ENCODE measurements around the gene SYNPO2L. TPM values are rescaled to one million over a fixed set of nuclear protein-coding genes. Genes with fewer than 3 reads are reported as not detected.

Gene SYNPO2L
- total RNA-seq, 1 experiment from 2014 or later, result 0.16 TPM

GRCh38 chr10:73627300-73627699, 28.5 kb downstream of the SYNPO2L start:
- no peaks in the 10 kb centered on the region for H3K9me3 Mint-ChIP-seq (ENCODE audit: unreplicated experiment)
- Histone ChIP-seq H3K27me3 (replicated peaks; ENCODE audit: control insufficient read depth, insufficient read depth, low read length) (no peaks in the 10 kb centered on the region), H3K4me1 (peaks cover 9% of the 10 kb centered on the region), H3K36me3 (ENCODE audit: control insufficient read depth, insufficient read depth, low read length) (no peaks in the 10 kb centered on the region), H3K9me3 (no peaks in the 10 kb centered on the region), H3K4me3 (ENCODE audit: low read depth, low read length) (no peak overlapping the region)
- POLR2A ChIA-PET, result interaction anchor here (0.7 kb wide), 1 partner anchor 145 kb away, joined by 4 read pairs; a partner anchor contains a TSS
- no peak overlapping the region for H3K27ac Mint-ChIP-seq (ENCODE audit: unreplicated experiment)
- DNase-seq, result no peak
- CTCF ChIA-PET, result no interaction called here
- H3K36me3 Mint-ChIP-seq (ENCODE audit: insufficient read depth, unreplicated experiment), result peaks cover 11% of the 10 kb centered on the region
- no TSS peak for BruUV-seq (replicated peaks)
- no peak for TF ChIP-seq CTCF (IDR thresholded peaks at IDR 0.05; ENCODE audit: insufficient read depth in 1 of 2, low read depth in 1 of 2, low read length in 1 of 2, severe bottlenecking in 1 of 2, unreplicated experiment in 1 of 2)
- intact Hi-C loops (cut with micrococcal nuclease; ENCODE audit: unreplicated experiment), result no loop called here
- no peaks in the 10 kb centered on the region for H3K27me3 Mint-ChIP-seq (ENCODE audit: insufficient read depth, unreplicated experiment)
- H3K4me1 Mint-ChIP-seq (ENCODE audit: low read depth, unreplicated experiment), result no peaks in the 10 kb centered on the region
- peak overlapping the region; percentile 99 for H3K4me3 Mint-ChIP-seq (ENCODE audit: unreplicated experiment)

- peaks cover 11% of the 10 kb centered on the region for H3K36me3 Mint-ChIP-seq (ENCODE audit: insufficient read depth, unreplicated experiment)
- CTCF ChIA-PET, result interaction anchor here (0.6 to 1.4 kb wide), 7 partner anchors 9 to 1992 kb away, joined by 4 to 8 read pairs (median 5); partner anchors contain the start of gene USP54
- POLR2A ChIA-PET, result interaction anchor here (0.6 to 1.8 kb wide), 12 partner anchors 9 to 1485 kb away, joined by 3 to 9 read pairs (median 3); partner anchors contain the start of genes CFAP70 and USP54
Observed at GRCh38 chr10:73625884-73626752, 29.7 kb downstream of the SYNPO2L start.

More at GRCh38 chr10:73625884-73626752, 29.7 kb downstream of the SYNPO2L start:
- intact Hi-C loops (cut with micrococcal nuclease; ENCODE audit: unreplicated experiment), result loop anchor here (1.0 to 2.0 kb wide), 3 partner anchors 25 to 97 kb away; no protein-coding TSS in a partner anchor
- no peaks in the 10 kb centered on the region for H3K27me3 Mint-ChIP-seq (ENCODE audit: insufficient read depth, unreplicated experiment)
- peak overlapping the region; percentile 99 for H3K4me3 Mint-ChIP-seq (ENCODE audit: unreplicated experiment)
- H3K4me1 ChIP-seq, result peaks cover 9% of the 10 kb centered on the region
- no peaks in the 10 kb centered on the region for H3K9me3 ChIP-seq
- BruUV-seq (replicated peaks), result TSS peak; percentile 86
- DNase-seq, result peak; percentile 93 to 96
- H3K9me3 Mint-ChIP-seq (ENCODE audit: unreplicated experiment), result no peaks in the 10 kb centered on the region
- H3K4me3 ChIP-seq (ENCODE audit: low read depth, low read length), result peak overlapping the region; percentile 84
- H3K36me3 ChIP-seq (ENCODE audit: control insufficient read depth, insufficient read depth, low read length), result no peaks in the 10 kb centered on the region
- H3K4me1 Mint-ChIP-seq (ENCODE audit: low read depth, unreplicated experiment), result no peaks in the 10 kb centered on the region
- TF ChIP-seq CTCF (IDR thresholded peaks at IDR 0.05; ENCODE audit: insufficient read depth in 1 of 2, low read depth in 1 of 2, low read length in 1 of 2, severe bottlenecking in 1 of 2, unreplicated experiment in 1 of 2), result no peak
- H3K27ac Mint-ChIP-seq (ENCODE audit: unreplicated experiment), result peak overlapping the region; percentile 100
- H3K27me3 ChIP-seq (replicated peaks; ENCODE audit: control insufficient read depth, insufficient read depth, low read length), result no peaks in the 10 kb centered on the region
